IMR-90 (cell line): Measurements from ENCODE around the gene WNK1. TPM values are rescaled to one million over a fixed set of nuclear protein-coding genes. Genes with fewer than 3 reads are reported as not detected.

ENCODE experiments used
- ATAC-seq: fragments of 200-7000 bp; cut with Tn5 transposase; 2 replicates; pipeline ENCODE4 v1.9.1; 2020; ENCODE audit warnings: low read depth, mild to moderate bottlenecking, moderate library complexity
- BruUV-seq: library from RNA; stranded (reverse); fragments of 400-500 nt; replicated peaks from 2 replicates; lab custom pipeline; 2021; lab: Mats Ljungman, UMichigan
- CTCF ChIA-PET: fragments of 300-600 bp; formaldehyde crosslinking; extraction: SDS; loops from one replicate; lab custom pipeline; 2021; ENCODE audit warnings: antibody characterized with exemption; lab: Yijun Ruan, JAX
- POLR2A ChIA-PET: fragments of 300-600 bp; sonication (Branson Sonifier 250); formaldehyde crosslinking; loops from one replicate; lab custom pipeline; 2022; ENCODE audit warnings: antibody characterized with exemption; ENCODE audit not compliant: unreplicated experiment; lab: Charles Lee
- DNase-seq: peaks from one replicate; pipeline ENCODE4 v3.0.0; 2013
- H2AFZ ChIP-seq: replicated peaks from 2 replicates; pipeline ENCODE3; 2013; ENCODE audit warnings: low read length, mild to moderate bottlenecking; ENCODE audit not compliant: poor library complexity
- H2AK5ac ChIP-seq: 2 replicates; pipeline ENCODE4 v1.6.1; 2013; ENCODE audit warnings: low read depth, low read length, inconsistent platforms
- H2AK9ac ChIP-seq: replicated peaks from 2 replicates; pipeline ENCODE3; 2013; ENCODE audit warnings: mild to moderate bottlenecking, low read depth, low read length, moderate library complexity; ENCODE audit not compliant: poor library complexity
- H2BK120ac ChIP-seq: 2 replicates; pipeline ENCODE4 v1.6.1; 2013; ENCODE audit warnings: low read depth, low read length, inconsistent platforms
- H2BK15ac ChIP-seq: 3 replicates; pipeline ENCODE4 v1.6.1; 2013; ENCODE audit warnings: low read depth, low read length, inconsistent platforms
- H2BK20ac ChIP-seq: 2 replicates; pipeline ENCODE4 v1.6.1; 2013; ENCODE audit warnings: low read depth, mild to moderate bottlenecking, inconsistent platforms, low read length, moderate library complexity
- H2BK5ac ChIP-seq: 2 replicates; pipeline ENCODE4 v1.6.1; 2013; ENCODE audit warnings: mild to moderate bottlenecking, low read depth, low read length, inconsistent platforms; ENCODE audit not compliant: poor library complexity, severe bottlenecking
- H3K14ac ChIP-seq: replicated peaks from 2 replicates; pipeline ENCODE4 v1.6.1; 2013; ENCODE audit warnings: low read depth, low read length, inconsistent platforms
- H3K18ac ChIP-seq: 2 replicates; pipeline ENCODE4 v1.6.1; 2013; ENCODE audit warnings: low read depth, low read length, control low read depth
- H3K23ac ChIP-seq: 2 replicates; pipeline ENCODE4 v1.6.1; 2013; ENCODE audit warnings: low read depth, low read length, inconsistent platforms
- H3K27ac ChIP-seq: 2 replicates; pipeline ENCODE4 v1.5.1; 2013; ENCODE audit warnings: mild to moderate bottlenecking, control low read depth, low read length; ENCODE audit not compliant: insufficient read depth
- H3K27me3 ChIP-seq: 2 replicates; pipeline ENCODE4 v1.6.1; 2013; ENCODE audit warnings: low read length; ENCODE audit not compliant: control insufficient read depth, insufficient read depth
- H3K36me3 ChIP-seq: 2 replicates; pipeline ENCODE4 v1.6.1; 2013; ENCODE audit warnings: low read length, mixed read lengths; ENCODE audit not compliant: control insufficient read depth, insufficient read depth
- H3K4ac ChIP-seq: 2 replicates; pipeline ENCODE4 v1.6.1; 2013; ENCODE audit warnings: low read depth, low read length, inconsistent platforms
- H3K4me1 ChIP-seq: 2 replicates; pipeline ENCODE4 v1.6.1; 2013; ENCODE audit warnings: low read length, mixed read lengths; ENCODE audit not compliant: control insufficient read depth, insufficient read depth
- H3K4me2 ChIP-seq: 2 replicates; pipeline ENCODE4 v1.6.1; 2013; ENCODE audit warnings: low read depth, mild to moderate bottlenecking, control low read depth, low read length, moderate library complexity
- H3K4me3 ChIP-seq: 2 replicates; pipeline ENCODE4 v1.5.1; 2013; ENCODE audit warnings: low read depth, mild to moderate bottlenecking, control low read depth, low read length, moderate library complexity; ENCODE audit not compliant: insufficient read depth
- H3K56ac ChIP-seq: 2 replicates; pipeline ENCODE4 v1.6.1; 2013; ENCODE audit warnings: low read length, inconsistent platforms; ENCODE audit not compliant: insufficient read depth; ENCODE audit errors: extremely low read depth
- H3K79me1 ChIP-seq, 2 experiments: 2 replicates each; pipeline ENCODE4 v1.6.1; 2013; ENCODE audit warnings: low read length in 2 of 2, inconsistent platforms in 1 of 2, low read depth in 1 of 2
- H3K9ac ChIP-seq: 2 replicates; pipeline ENCODE4 v1.6.1; 2013; ENCODE audit warnings: low read depth, low read length, control low read depth
- H3K9me1 ChIP-seq: 2 replicates; pipeline ENCODE4 v1.6.1; 2013; ENCODE audit warnings: low read length, inconsistent platforms; ENCODE audit not compliant: insufficient read depth
- H3K9me3 ChIP-seq: 2 replicates; pipeline ENCODE4 v1.6.1; 2013; ENCODE audit warnings: low read length; ENCODE audit not compliant: control insufficient read depth, insufficient read depth
- H4K20me1 ChIP-seq: 2 replicates; pipeline ENCODE4 v1.6.1; 2013; ENCODE audit warnings: low read length, inconsistent platforms; ENCODE audit not compliant: insufficient read depth
- H4K5ac ChIP-seq: 2 replicates; pipeline ENCODE4 v1.6.1; 2013; ENCODE audit warnings: mild to moderate bottlenecking, low read depth, low read length, control low read depth
- H4K8ac ChIP-seq, 2 experiments: 2 replicates each; pipeline ENCODE4 v1.6.1; 2013; ENCODE audit warnings: low read depth in 2 of 2, low read length in 2 of 2, control low read depth in 1 of 2, inconsistent platforms in 1 of 2
- H4K91ac ChIP-seq: 2 replicates; pipeline ENCODE4 v1.6.1; 2013; ENCODE audit warnings: low read depth, low read length, inconsistent platforms; ENCODE audit not compliant: insufficient read depth
- BHLHE40 ChIP-seq: fragments of 150-350 bp; IDR thresholded peaks from 2 replicates; pipeline ENCODE4 v1.6.1; 2016; ENCODE audit warnings: mild to moderate bottlenecking, low read depth, low read length
- RFX5 ChIP-seq: IDR thresholded peaks from 2 replicates; pipeline ENCODE4 v1.8.0; 2012; ENCODE audit warnings: low read depth, mild to moderate bottlenecking, low read length, moderate library complexity
- WGBS, 2 experiments: methylation state at CpG; one replicate each; pipeline versions ENCODE4 v1.1.5 to v1.1.7; 2013; ENCODE audit warnings: missing lambda C conversion rate in 2 of 2; ENCODE audit not compliant: insufficient read length in 1 of 2; ENCODE audit errors: extremely low coverage in 2 of 2; 5-methylcytosine and 5-hydroxymethylcytosine counted together
- dilution Hi-C: fragments of 300-500 bp; cut with HindIII; formaldehyde crosslinking; loops from one replicate; pipeline ENCODE4 v1.14.3; 2018; ENCODE audit warnings: low sequenced_read_pairs; ENCODE audit not compliant: unreplicated experiment
- in situ Hi-C: fragments of 300-500 bp; cut with MboI; formaldehyde crosslinking; loops from 3 replicates; pipeline ENCODE4 v1.14.3; 2019; ENCODE audit warnings: low sequenced_read_pairs, inconsistent platforms, mixed read lengths
- intact Hi-C: fragments of 100-400 bp; cut with micrococcal nuclease; formaldehyde crosslinking; loops from 2 replicates; pipeline ENCODE4 v1.10.0; 2022
- polyA plus RNA-seq, 3 experiments: library from polyadenylated mRNA; depleted of rRNA; stranded (reverse); fragments of >200 nt; gene quantifications; 2 replicates each; pipeline ENCODE4 v1.2.3, GENCODE V29; 2012; ENCODE audit warnings: low replicate concordance in 1 of 3
- total RNA-seq: library from RNA; depleted of rRNA; stranded (reverse); fragments of >200 nt; gene quantifications from 2 replicates; pipeline ENCODE4 v1.2.3, GENCODE V29; 2012

Gene WNK1
- total and polyA plus RNA-seq, 2 of the 4 experiments (the other 2 are of a cell fraction) = 36.9 to 42.8 TPM

DNA sequence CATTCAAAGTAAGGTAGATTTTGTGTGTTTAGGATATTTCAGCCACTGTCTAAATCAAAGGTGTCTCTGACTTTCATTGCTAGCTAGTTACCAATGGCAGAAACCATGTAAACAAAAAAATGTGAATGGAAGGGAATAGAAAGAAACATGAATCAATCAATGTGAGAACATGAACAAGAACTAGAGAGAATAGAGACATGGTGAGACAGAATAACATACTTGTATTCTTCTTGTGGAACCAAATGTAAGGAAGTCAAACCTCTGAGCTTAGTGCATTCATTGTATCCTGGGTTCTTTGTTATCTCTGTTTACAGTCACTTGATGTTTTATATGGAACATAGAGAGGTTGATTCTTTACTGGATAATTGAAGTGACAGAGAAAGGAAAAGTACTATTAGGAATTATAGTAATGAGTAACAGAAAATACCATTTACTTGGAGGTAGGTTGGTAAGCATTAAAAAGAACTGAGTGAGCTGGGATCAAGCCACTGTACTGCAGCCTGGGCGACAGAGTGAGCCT is 2.6 kb upstream of the WNK1 start:
- Histone ChIP-seq H3K18ac (no peak overlapping the region), H2AK9ac (no peak overlapping the region), H3K4me1 (no peaks in the 10 kb centered on the region), H2BK15ac (no peak overlapping the region), H3K23ac (no peak overlapping the region), H3K9ac (no peak overlapping the region), H3K4me3 (no peak overlapping the region), H4K5ac (no peak overlapping the region), H2BK20ac (no peak overlapping the region), H3K14ac (no peak overlapping the region), H3K79me1 (peaks cover 0 to 14% of the 10 kb centered on the region in 2 experiments; a peak in 2 of 4 replicates), H4K91ac (no peak overlapping the region), H4K8ac (no peak overlapping the region), H4K20me1 (peaks cover 18% of the 10 kb centered on the region), H2BK5ac (no peak overlapping the region), H3K9me3 (no peaks in the 10 kb centered on the region), H2BK120ac (no peak overlapping the region), H3K27me3 (no peaks in the 10 kb centered on the region), H3K27ac (no peak overlapping the region), H3K56ac (no peak overlapping the region), H2AK5ac (no peak overlapping the region), H3K4ac (no peak overlapping the region), H2AFZ (no peak overlapping the region), H3K4me2 (no peak overlapping the region), H3K36me3 (no peaks in the 10 kb centered on the region), H3K9me1 (no peaks in the 10 kb centered on the region)
- TF ChIP-seq RFX5 (no peak), BHLHE40 (no peak)
- intact Hi-C loops = loop anchor here (2.0 to 5.0 kb wide), 3 partner anchors 118 to 832 kb away; partner anchors contain the start of gene RAD52
- CTCF ChIA-PET = interaction anchor here (0.6 to 3.4 kb wide), 6 partner anchors 9 to 319 kb away, joined by 3 to 26 read pairs (median 7); no protein-coding TSS in a partner anchor
- ATAC-seq (no peak), DNase-seq (no peak)
- POLR2A ChIA-PET = no interaction called here
- no CpG with 5 or more reads among the region's 1 CpG for WGBS, 2 experiments
- BruUV-seq = no TSS peak
- in situ Hi-C loops = loop anchor here (5.0 kb wide), 1 partner anchor 173 kb away; no protein-coding TSS in a partner anchor
- dilution Hi-C loops = no loop called here
